Stimulated activated naive CD8-positive, alpha-beta T cell treated with anti-CD3 and anti-CD28 coated beads, Interleukin-15, Interleukin-2, amounts not matched to agents 100 U/mL and 50 U/mL, for 24 hours (primary cell): ENCODE measurements around the gene TRNAU1AP.
A peak's percentile ranks its signal among the peaks of the same experiment; 100 is the strongest.
"Not testable (repeated sequence)": the region's sequence is repeated elsewhere in the genome, so short reads cannot be mapped to it uniquely, and the experiment has no call there.

ENCODE experiments used
- ATAC-seq: fragments of 150-1000 bp; cut with Tn5 transposase; one replicate; pipeline ENCODE4 v1.10.0; 2021
- DNase-seq: peaks from one replicate; pipeline ENCODE4 v3.0.0; 2021

The TRNAU1AP gene

DNA sequence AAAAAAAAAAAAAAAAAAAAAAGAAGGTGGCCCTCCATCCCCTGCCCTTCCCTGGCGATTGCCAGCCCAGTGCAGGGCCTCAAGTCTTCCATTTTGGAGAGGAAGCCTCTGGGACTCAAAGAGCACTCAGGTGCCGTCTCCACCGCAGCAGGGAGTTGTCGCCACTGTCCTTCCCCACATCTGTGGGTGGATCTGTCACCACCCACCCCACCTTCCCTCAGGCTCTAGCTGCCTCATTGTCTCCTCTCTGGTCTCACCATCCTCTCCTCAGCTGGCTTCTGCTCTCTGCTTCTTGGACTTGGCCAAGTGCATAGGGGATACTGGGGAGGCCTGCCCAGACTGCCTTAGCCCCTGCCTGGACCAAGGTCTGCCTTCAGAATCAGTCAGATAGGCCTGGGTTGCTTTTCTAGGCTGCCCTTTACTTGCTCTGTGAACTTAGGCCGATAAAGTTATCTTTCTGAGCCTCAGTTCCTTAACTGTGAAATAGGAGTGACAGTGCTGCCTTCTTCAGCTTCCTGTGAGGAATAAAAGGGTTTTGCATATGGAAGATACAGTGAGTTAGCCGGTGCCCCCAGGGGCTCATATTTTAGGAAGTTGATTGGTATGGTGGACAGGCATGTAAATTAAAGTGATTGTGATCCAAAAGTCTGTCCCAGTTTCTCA, 31.3 kb upstream of the TRNAU1AP start:
- no peak for ATAC-seq
- DNase-seq = no peak

DNA sequence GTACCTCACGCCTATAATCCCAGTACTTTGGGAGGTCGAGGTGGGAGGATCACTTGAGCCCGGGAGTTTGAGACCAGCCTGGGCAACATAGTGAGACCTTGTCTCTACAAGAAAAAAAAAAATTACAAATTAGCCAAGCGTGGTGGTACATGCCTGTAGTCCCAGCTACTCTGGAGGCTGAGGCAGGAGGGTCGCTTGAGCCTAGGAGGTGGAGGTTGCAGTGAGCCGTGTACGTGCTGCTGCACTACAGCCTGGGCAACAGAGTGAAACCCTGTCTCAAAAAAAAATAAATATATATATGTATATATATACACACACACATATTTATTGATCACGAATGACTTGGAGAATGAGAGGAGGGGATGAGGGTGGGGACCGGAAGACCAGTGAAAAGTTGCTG, 30.3 kb upstream of the TRNAU1AP start:
- not testable (repeated sequence) for DNase-seq, ATAC-seq

DNA sequence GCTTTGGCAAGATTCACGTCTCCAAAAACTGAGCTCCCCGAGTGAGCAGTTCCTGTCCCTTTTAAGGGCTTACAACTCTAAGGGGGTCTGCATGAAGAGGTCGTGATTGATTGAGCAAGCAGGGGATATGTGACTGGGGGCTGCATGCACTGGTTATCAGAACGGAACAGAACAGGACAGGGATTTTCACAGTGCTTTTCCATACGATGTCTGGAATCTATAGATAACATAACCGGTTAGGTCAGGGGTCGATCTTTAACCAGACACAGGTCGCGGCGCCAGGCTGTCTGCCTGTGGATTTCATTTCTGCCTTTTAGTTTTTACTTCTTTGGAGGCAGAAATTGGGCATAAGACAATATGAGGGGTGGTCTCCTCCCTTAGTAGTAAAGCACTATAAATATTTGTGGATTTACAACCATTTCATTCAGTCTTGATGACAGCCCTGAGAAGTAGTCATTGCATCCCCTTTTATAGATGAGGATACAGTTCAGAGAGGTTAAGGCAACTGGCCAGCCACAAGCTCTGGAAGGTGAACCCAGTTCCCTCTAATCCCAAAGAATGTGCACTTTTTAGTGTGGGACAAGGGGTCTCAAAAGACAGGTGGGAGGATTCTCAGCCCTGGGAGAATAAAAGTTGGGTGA, 27.8 kb upstream of the TRNAU1AP start:
- not testable (repeated sequence) for ATAC-seq, DNase-seq

DNA sequence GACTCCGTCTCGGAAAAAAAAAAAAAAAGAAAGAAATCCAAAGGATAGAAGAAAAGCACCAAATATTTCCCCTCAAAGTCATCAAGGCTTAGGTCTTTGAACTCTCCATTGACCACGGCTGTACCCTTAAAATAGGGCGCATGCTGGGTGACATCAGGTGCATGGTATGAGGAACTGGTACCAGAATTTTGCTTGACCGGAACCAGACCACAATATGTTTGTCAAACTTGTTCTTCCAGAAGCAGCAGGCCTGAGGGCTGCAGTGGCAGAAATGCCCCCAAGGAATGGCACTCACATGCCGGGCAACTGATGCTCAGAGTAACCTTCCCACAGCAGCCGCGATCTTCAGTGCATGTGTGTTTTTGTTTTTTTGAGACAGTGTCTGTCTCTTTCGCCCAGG, 26.0 kb upstream of the TRNAU1AP start:
- no peak for ATAC-seq
- DNase-seq = no peak

DNA sequence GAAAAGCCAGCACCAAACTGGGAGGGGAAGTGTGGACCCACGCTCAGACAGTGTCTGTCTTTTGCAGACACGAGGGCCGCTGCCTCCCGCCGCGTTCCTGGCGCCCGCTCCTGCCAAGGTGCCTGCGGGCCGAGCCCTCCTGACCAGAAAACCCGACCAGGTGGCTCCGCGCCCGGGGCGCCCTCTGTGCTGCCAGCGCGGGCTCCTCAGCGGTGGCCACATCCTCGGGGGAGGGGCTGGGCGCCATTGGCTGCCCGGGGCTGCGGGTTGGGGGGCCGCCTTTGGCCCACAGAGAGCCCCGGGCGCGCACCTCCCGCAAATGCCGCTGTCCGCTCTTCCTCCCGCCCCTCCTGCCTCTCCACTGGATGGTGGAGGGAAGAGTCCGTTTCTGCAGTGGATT, 22.4 kb upstream of the TRNAU1AP start:
- ATAC-seq = no peak

DNA sequence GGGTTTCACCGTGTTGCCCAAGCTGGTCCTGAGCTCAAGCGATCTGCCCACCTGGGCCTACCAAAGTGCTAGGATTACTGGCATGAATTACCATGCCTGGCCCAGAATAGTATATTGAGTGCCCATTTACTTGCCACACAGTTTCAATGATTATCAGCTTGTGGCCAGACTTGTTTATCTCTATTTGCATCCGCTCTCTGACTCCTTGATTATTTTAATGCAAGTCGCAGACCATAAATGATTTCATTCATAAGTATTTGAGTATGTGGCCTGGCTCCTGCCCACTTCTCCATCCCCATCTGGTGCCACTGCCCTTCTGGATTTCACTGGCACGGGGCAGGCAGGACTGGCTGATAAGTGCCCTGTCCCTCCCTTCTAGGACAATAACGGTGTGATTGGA, 18.2 kb upstream of the TRNAU1AP start:
- DNase-seq (no peak), ATAC-seq (no peak)

More for the DNA sequence above, 22.4 kb upstream of the TRNAU1AP start:
- no peak for DNase-seq

DNA sequence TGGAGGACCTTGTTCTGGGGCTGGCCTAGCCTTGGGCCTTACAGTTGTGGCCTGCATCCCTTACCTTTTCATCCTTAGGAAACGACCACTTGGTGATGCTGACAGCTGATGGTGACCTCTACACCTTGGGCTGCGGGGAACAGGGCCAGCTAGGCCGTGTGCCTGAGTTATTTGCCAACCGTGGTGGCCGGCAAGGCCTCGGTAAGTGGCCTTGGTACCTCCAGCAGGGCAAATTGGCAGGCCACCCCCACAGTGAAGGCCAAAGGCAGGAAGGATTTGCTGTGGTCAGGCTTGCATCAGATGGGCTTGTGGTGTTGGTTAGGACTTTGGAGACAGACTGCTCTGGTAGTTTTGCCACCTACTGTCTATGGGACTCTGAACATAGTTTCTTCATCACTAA, 17.7 kb upstream of the TRNAU1AP start:
- ATAC-seq (no peak), DNase-seq (no peak)

DNA sequence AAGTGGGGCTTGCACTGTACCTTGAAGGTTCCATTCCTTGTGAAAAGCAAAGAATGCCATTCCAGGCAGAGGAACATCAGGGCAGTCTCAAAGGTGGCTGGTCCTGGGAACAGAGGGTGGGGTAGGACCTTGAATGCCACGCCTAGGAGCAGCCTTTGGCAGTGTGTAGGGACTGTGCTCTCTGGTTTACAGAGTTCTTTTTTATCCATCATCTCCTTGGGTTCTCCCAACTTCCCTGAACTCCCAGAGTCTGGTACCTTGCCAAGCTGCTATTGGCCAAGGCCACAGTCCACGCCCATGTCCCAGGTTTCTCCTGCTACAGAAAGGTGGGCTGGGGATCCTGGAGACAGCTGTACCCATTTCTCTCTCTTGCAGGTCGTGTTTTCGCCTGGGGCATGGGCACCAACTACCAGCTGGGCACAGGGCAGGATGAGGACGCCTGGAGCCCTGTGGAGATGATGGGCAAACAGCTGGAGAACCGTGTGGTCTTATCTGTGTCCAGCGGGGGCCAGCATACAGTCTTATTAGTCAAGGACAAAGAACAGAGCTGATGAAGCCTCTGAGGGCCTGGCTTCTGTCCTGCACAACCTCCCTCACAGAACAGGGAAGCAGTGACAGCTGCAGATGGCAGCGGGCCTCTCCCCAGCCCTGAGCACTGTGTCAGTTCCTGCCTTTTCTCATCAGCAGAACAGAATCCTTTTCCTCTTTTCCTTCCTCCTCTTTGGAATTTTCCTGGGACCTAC, 15.3 kb upstream of the TRNAU1AP start:
- no peak for DNase-seq
- ATAC-seq = peak; percentile 19

DNA sequence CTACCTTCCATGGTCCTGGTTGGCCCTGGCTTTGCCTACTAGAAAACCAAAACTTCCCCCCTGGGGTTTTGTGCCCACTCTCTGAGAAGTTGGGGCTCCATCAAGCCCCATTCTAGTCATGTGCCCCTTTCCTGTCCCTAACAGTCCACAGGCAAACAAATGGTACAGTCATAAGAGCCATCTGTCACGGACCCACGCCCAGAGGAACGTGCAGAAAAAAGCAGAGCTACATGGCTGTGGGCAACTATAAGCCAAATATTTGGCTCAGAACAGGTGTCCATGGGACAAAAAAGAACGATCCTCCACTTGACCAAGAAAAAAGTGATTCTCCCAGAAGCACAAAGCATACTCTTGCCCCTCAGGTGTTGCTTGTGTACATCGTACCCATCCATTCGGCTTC, 14.6 kb upstream of the TRNAU1AP start:
- DNase-seq = no peak
- no peak for ATAC-seq

DNA sequence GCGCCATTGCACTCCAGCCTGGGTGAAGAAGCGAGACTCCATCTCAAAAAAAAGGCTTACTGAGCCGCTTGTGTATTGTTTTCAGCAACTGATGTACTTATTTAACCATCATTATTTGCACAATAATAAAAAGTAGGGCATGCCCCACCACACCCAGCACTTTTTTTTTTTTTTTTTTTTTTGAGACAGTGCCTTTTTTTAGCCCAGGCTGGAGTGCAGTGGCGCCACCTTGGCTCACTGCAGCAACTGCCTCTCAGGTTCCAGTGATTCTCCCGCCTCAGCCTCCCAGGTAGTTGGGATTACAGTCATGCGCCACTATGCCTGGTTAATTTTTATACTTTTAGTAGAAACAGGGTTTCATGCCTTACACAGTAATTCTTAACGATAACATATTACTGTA, 12.2 kb upstream of the TRNAU1AP start:
- DNase-seq = no peak
- no peak for ATAC-seq

DNA sequence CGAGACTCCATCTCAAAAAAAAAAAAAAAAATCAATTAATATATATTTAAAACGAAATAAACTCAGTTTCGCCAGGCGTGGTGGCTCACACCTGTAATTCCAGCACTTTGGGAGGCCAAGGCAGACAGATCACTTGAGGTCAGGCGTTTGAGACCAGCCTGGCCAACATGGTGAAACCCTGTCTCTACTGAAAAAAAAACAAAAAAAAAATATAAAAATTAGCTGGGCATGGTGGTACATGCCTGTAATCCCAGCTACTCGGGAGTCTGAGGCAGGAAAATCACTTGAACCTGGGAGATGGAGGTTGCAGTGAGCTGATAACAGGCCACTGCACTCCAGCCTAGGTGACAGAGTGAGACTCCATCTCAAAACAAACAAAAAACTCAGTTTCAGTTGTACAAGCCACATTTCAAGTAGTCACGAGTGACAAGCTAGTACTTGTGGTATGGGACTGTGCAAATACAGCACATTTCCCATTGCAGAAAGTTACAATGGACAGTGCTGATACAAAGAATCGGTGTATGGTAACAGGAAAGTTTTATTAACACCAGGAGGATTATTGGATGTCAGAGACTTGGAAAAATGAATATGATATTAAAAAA, 11.4 kb upstream of the TRNAU1AP start:
- not testable (repeated sequence) for DNase-seq, ATAC-seq

DNA sequence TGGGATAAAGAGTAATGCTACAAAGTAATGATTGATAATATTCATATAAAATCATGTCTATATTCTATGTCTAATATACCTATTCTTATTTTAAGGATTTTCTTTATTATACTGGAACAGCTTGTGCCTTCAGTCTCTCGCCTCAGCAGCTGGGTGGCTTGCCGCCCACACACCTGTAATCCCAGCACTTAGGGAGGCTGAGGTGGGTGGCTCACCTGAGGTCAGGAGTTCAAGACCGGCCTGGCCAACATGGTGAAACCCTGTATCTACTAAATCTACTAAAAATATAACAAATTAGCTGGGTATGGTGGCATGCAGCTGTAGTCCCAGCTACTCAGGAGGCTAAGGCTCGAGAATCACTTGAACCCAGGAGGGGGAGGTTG, 7.6 kb upstream of the TRNAU1AP start:
- ATAC-seq = no peak
- DNase-seq = no peak

DNA sequence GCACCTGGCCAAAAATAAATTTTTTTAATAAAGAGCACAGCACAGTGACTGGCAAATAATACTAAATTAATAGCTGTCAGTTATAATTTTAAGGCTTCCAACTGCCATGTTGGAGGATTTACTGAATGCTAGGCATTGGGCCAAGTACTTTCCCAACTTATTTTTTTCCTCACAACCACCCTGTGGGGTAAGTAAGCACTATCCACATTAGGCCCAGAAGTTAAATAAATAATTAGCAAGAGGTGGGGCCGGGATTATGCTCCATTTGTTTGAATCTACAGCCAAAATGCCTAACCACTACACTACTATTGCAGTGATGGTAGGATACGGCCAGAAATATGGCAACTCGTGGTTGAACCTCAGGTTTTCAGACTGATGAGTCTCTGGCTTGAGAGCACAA, 4.6 kb upstream of the TRNAU1AP start:
- ATAC-seq (no peak), DNase-seq (no peak)

DNA sequence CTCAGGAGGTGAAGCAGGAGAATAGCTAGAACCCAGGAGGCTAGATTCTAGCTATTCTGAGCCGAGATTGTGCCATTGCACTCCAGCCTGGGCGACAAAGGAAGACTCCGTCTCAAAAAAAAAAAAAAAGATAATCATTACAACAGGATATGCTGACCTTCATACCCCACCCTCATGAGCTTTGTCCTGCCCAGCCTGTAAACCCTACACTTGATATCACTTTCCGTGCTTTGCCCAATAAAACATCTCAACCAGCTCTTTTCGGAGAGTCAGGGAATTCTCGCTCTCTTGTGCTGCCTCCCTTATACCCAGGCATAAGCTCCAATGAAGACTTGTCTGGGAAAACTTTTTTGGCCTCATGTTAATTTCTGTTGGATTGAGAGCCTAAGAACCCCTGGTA, 1.5 kb upstream of the TRNAU1AP start:
- ATAC-seq (no peak), DNase-seq (no peak)

DNA sequence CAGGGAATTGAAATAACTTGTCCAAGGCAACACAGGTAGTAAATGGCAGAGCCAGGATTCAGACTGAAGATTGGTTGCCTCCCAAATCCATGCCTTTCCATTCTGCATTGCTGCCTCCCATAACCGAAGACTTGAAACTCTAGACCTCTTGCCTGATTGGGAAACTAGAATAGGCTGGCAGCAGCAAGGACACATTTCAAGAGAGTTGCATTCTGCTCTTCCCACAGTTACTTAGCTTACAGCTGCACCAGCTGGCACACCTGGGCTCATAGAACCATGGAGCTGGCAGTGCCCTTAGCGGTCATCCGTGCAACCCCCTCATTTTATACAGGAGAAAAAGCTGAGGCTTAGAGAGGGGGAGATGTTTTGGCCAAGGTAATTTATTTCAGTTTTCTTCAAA, 8.0 kb downstream of the TRNAU1AP start:
- no peak for DNase-seq
- ATAC-seq = no peak

DNA sequence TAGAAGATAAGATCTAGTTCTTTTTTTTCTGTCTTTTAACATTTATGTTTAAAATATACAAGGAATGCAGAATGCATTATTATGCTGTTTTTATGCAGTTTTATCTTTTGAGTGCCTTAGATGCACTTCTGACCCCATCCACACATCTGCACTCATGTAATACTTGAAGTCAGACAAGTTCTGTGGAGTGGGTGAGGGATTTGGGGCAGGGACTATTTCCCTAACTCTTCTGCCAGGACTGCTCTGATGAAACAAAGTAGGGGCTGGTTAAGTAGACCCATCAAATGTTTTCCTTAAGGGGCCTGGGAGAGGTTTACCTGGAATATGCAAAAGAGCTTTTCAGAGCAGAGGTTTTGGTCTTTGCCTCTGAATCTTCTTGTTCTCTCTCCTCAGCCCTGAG, 11.4 kb downstream of the TRNAU1AP start:
- ATAC-seq (no peak), DNase-seq (no peak)

DNA sequence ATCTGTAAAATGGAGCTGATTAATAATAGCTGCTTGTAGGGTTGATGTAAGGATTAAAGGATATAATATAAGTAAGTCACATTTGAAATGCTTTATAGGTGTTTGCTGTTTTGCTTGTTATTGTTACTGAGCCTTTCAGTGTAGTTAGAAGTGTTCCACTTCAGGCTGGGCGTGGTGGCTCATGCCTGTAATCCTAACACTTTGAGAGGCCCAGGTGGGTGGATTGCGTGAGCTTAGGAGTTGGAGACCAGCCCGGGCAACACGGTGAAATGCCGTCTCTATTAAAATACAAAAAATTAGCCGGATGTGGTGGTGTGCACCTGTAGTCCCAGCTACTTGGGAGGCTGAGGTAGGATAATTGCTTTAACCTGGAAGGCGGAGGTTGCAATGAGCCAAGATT, 12.2 kb downstream of the TRNAU1AP start:
- ATAC-seq = no peak

DNA sequence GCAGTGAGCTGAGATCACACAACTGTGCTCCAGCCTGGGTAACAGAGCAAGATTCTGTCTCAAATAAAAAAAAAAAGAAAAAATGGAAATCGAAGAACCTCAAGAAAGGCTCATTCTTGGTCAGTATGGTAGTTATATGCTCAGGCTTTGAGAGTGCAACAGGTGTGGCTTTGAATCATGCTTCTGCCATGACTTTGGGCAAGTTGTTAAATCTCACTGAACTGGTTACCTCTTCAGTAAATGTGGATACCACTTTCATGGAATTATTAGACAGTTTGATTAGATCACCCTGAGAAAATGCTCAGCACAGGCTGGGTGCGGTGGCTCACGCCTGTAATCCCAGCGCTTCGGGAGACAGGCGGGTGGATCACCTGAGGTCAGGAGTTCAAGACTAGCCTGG, 12.8 kb downstream of the TRNAU1AP start:
- ATAC-seq (no peak), DNase-seq (no peak)

More for the DNA sequence above, 12.2 kb downstream of the TRNAU1AP start:
- DNase-seq = no peak

DNA sequence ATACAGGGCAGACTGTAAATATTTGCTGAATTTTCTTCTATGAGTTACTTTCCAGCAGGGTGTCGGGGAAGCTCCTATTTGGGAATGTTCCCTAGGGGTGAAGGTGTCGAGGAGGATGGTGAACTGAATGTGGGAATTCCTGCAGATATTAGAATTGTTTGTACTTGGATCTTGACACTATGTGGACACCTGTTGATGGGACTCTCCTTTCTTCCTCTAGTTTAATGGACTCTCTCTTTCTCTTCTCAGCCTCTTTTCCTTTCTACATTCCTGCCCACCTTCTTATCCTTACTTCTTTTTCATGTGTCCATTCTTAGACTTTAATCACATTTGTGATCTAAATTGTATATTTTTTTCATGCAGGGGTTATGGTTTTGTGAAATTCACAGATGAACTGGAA, 14.0 kb downstream of the TRNAU1AP start:
- DNase-seq = no peak
- no peak for ATAC-seq

DNA sequence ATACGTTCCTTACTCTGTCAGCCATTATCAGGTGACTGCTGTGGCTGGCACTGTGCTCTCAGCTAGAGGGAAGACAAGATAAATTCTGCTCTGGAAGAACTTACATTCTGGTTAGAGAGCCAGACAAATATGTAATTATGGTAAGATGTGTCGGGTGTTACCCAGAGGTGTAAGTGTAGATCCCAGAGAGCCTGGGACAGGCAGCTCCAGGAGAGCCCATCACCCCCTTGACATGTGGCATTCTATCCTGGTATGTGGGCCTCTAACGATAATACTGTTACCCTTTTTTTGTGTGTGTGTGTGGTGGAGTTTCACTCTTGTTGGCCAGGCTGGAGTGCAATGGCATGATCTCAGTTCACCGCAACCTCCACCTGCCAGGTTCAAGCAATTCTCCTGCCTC, 19.0 kb downstream of the TRNAU1AP start:
- ATAC-seq = no peak
- no peak for DNase-seq

DNA sequence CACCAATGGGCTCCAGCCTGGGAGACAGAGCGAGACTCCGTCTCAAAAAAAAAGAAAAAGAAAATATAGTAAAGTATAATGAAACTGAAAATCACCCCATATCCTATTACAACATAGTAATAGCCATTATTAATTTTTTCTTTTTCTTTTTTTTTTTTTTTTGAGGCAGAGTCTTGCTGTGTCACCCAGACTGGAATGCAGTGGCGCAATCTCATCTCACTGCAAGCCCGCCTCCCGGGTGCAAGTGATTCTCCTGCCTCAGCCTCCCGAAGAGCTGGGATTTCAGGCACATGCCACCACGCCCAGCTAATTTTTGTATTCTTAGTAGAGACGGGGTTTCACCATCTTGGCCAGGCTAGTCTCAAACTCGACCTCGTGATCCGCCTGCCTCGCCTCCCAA, 20.0 kb downstream of the TRNAU1AP start:
- not testable (repeated sequence) for DNase-seq, ATAC-seq

DNA sequence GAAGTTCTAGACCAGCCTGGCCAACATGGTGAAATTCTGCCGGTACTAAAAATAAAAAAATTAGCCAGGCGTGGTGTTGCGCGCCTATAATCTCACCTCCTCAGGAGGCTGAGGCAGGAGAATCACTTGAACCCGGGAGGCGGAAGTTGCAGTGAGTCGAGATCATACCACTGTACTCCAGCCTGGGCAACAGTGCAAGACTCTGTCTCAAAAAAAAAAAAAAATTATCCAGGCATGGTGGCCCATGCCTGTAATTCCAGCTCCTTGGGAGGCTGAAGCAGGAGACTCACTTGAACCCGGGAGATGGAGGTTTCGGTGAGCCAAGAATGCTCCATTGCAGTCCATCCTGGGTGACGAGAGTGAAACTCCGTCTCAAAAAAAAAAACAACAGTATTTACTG, 20.7 kb downstream of the TRNAU1AP start:
- ATAC-seq (no peak), DNase-seq (no peak)

DNA sequence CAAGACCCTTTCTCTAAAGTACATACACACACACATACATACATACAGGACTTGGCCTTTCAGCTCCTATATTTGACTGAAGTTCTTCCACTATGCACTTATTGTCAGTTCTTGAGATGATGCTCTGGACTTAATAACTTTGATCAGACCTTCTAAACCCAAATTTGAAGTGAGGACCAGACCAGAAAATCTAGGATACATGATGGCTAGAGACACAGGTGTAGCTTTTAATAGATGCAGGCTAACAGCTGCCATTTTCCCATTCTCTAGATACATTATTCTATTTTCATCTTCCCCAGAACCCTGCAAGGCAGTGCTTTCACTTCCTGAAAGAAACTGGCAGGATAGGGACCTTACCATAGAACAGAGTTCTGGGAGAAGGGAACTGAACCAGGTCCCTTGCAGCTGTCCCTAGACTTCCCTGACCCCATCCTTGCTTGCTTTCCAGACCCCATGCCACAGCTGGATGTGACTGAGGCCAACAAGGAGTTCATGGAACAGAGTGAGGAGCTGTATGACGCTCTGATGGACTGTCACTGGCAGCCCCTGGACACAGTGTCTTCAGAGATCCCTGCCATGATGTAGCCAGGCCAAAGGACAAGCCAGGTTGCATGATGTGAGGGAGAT, 24.3 kb downstream of the TRNAU1AP start:
- ATAC-seq = peak; percentile 14
- DNase-seq = peak; percentile 35
